Right ventricle myocardium superior (tissue), 1 donor: ENCODE measurements around the gene KDELR1. TPM values are rescaled to one million over a fixed set of nuclear protein-coding genes. Genes with fewer than 3 reads are reported as not detected.
"Not testable (repeated sequence)": the region's sequence is repeated elsewhere in the genome, so short reads cannot be mapped to it uniquely, and the experiment has no call there.

Experiments
- ATAC-seq: fragments of 200-7000 bp; cut with Tn5 transposase; one replicate; pipeline ENCODE4 v1.9.1; 2020; ENCODE audit warnings: mild to moderate bottlenecking; ENCODE audit not compliant: poor library complexity
- DNase-seq: peaks from one replicate; pipeline ENCODE4 v3.0.0-alpha.2; 2020
- intact Hi-C: fragments of 100-400 bp; cut with DNase I; formaldehyde crosslinking; loops from one replicate; pipeline ENCODE4 v1.11.2; 2022
- total RNA-seq: library from RNA; stranded (reverse); fragmentation: NEBNext Ultra II Directional; extraction: Animal tissue kit (Norgen Biotek cat#: 25700); gene quantifications from one replicate; pipeline ENCODE4 v1.2.1, GENCODE V29; 2021
- donor health status: DM: no; HTN: yes; CAD: no; lungs with severe emphysema.

Gene KDELR1
- total RNA-seq, 1 donor from 2014 or later, result 69.5 TPM

DNA sequence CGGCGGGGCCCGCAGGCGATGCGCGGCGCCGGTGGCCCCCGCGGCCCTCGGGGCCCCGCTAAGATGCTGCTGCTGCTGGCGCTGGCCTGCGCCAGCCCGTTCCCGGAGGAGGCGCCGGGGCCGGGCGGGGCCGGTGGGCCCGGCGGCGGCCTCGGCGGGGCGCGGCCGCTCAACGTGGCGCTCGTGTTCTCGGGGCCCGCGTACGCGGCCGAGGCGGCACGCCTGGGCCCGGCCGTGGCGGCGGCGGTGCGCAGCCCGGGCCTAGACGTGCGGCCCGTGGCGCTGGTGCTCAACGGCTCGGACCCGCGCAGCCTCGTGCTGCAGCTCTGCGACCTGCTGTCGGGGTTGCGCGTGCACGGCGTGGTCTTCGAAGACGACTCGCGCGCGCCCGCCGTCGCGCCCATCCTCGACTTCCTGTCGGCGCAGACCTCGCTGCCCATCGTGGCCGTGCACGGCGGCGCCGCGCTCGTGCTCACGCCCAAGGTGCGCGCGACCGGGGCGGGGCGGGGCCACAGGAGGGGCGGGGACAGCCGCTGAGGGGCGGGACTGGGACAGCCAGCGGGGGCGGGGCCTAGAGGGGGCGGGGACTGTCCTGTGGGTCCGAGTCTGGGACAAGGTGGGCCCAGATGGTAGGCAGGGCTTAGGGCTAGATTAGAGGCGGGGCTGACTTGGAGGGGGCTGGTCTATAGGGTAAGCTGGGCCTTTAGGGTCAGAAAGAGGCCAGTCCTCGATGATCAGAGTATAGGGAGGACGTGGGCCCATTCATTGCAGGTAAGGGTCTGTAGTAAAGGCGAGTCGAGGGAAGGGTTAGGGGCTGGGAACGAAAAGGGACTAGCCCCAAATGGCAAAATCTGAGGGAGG lies 7.3 kb upstream of the KDELR1 start:
- DNase-seq, result peak; percentile 86
- intact Hi-C loops, result no loop called here
- ATAC-seq, result peak; percentile 73

DNA sequence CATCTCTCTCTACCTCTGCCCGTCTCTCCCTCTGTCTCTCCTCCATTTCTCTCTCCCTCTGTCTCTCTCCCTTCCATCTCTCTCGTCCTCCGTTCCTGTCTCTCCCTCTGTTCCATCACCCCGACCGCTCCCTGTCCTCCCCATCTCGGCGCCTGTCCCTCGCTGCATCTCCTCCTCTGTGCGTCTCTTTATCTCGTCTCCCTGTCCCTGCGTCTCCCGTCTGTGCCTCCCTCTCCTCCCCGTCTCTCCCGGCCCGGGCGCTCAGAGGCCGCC lies 6.7 kb upstream of the KDELR1 start:
- intact Hi-C loops, result no loop called here
- no peak for DNase-seq
- no peak for ATAC-seq

DNA sequence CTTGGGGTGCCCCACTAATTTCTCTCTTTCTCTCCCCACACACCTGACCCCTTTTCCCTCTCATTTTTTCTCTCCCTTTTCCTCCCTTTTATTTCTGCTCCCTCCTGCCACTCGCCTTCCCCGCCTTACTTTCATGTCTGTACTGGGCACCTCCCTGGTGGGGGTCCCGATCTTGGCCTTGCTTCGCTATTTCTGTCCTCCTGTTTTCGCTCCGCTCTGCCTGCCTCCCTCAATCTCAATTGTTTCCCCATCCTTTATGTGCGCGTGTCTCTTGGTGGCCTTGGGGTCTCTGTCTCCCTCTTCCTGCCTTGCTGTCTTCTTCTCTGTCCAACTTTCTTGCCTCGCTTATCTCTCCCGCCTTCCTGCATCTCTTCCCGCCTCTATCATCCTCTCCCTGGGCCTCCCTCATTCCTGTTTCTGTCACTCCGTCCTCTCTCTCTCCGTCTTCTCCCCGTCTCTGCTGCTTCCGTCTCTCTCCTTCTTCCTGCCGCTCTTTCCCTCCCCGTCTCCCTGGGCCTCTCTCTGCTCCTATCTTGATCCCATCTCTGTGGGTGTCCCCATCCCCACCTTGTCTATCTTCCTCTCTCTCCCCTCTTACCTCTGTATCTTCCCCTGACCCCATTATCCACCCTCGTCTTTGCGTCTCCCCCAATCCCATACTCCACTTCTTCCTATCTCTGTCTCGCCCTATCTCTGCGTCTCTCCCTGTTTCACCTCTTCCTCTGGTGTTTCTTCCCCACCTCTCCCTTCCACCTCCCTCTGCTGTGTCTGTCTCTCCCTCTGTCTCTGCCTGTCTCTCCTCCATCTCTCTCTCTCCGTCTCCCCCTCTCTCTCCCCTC lies 6.1 kb upstream of the KDELR1 start:
- intact Hi-C loops, result no loop called here
- no peak for DNase-seq
- no peak for ATAC-seq

DNA sequence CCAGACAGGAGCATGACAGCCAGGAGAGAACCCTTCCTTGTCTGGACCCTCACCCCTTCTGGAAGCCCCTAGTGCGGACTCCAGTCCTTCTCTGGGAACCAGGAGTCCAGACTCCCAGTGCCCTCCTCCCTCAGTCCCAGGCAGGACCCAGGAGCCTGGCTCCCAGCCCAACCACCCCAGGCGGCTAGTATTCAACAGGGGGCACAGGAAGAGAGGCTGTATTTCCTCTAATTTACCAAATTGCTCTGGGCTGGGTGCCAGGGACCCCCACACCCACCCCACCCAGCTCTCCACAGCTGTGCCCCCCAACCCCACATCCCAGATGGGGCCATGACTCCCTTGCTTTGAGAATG lies 5.4 kb upstream of the KDELR1 start:
- DNase-seq (no peak), ATAC-seq (no peak)
- intact Hi-C loops, result no loop called here

DNA sequence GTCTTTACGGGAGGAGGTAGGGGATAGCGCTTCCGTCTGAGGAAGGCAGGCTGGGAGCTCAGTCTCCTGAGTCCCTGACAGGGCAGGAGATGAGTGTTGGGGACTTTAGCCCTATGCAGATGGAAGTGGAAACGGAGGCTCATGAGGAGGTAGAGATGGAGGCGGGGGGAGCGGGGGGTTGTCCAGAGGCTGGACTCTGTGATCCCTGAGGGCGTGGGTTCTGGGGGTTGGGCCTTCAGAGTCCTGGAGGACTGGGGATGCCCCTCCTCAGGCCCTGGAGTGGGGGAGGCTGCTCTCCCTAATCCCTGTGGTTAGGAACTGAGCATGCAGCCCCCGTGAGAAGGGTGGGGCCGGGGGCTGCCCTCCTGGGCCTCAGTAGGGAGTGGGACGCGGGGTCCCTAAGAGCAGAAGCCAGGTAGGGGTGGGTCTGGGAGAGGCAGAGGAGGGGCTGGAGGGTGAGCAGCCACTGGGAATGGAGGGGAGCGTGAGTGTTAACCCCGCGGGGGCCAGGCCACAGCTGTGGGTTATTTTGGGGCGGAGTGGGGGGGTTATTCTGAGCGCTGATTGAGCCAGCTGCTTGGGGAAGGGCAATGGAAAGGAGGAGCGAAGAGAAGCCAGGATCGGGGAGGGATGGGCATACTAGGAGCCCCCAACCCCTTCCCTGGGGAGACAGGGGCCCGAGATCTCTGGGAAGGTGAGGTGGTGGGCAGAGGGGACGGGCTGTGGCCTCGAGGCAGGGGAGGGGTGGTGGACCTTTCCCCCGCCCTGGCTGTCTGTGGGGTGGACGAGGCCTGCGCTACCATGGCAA lies 4.9 kb upstream of the KDELR1 start:
- intact Hi-C loops, result no loop called here
- ATAC-seq, result no peak
- no peak for DNase-seq

DNA sequence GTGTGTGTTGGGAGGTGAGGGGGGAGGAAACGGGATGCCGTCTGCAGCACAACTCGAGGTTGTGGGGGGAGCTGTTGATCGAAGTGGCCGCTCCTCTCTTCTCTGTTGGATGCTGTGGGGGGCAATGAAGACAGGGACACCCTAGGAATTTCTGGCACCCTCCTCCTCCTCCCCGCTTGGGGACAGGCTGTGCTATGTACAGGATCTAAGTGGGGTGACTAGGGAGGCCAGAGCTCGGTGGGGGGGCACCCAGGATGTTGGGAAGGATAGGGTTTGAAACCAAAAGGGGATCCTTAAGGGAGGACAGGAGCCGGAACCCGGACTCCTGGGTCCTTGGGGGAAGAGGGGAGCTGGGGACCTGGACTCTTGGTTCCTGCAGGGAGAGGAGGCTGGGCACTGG lies 4.1 kb upstream of the KDELR1 start:
- ATAC-seq (no peak), DNase-seq (no peak)
- intact Hi-C loops, result no loop called here

DNA sequence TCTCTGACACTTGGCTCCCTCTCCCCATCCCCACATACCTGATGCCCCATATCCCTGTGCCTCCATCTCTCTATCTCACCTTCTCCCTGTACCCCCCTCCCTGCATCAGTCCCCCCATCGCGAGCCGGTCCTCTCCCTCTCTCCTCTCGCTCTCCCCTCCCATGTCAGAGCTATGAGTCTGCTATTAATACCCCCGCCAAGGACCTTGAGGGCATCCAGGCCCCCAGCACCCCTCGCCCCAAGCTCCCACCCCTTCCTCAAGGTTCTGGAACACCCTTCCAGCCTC lies 3.8 kb upstream of the KDELR1 start:
- DNase-seq (no peak), ATAC-seq (no peak)
- intact Hi-C loops, result no loop called here

DNA sequence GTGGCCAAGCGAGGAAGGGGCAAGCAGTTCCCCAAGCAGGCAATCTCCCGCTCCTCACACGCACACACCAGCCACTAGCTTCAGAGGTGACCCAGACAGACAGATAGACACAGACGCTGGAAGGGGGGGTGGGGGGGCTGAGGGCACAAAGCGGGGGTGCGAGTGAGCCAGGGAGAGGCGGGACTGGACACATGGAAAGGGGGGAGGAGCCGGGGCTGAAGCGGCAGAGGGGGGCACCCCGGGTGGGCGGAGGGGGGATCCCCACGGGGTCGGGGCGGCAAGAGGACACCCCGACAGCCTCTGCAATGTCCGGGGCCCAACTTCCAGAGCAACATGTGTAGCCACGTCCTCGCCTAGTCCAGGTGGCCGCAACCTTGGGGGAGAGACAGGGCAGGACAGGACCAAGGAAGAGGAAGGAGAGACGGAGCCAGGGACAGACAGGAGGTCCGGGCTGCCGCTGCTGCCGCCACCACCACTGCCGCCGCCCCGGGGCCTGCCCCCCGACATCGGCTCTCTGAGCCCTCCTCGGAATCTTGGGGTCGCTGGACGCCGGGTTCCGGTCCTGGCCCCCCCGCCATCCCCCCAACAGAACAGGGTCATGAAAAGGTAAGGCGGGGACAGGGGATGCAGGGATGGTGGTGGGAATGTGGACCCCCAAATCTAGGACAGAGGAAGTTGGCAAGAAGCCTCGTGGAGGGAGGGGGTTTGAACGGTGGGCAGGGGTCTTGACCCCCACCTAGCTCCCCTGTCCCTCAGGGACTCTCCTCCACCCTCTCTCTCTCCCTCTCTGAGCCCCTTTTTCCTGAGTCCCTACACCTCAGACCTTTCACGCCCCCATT lies 3.2 kb upstream of the KDELR1 start:
- no peak for ATAC-seq
- DNase-seq, result no peak
- intact Hi-C loops, result loop anchor here (5.0 kb wide), 1 partner anchor 77 kb away; no protein-coding TSS in a partner anchor

DNA sequence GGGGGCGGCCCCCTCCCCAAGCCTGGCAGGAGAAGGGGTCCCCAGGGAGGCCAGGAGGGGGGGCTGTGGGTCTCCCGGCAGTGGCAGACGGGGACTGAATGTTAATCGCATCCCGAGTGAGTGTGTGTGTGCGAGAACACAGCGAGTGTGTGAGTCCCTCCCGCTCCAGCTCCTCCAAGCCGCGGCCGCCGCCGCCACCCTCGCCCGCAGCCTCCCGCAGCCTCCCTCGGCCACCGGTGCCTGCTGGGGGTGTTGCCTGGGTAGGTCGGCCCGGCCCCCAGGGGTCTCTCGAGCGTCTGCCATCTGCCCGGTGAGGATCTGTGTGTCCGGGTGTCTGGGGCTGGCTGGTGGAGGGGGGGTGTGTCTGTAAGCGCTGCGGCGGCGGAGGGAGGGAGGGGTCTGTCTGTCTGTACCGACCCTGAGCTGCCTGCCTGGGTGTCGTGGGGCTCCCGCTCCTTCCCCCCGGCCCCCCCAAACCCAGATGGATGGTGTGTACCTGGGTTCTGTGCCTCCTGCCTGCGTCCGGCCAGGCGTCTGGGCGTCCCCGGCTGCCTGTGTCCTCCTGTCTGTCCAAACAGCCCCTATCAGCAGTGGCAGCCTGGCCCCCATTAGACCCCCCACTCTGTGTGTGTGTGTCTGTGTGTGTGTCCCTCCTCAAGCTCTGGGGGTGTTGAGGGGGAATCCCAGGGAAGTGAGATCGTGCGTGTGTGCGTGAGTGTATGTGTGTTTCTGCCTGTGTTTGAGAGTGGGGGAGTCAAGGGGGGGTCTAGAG lies 2.4 kb upstream of the KDELR1 start, which contains the start of gene GRIN2D:
TSS of gene GRIN2D (plus strand) at position 110 of the 772 bp plus-strand sequence. CDS start 4,725 bp downstream, outside the sequence.
- ATAC-seq (no peak), DNase-seq (peak; percentile 47)
- intact Hi-C loops, result loop anchor here (5.0 kb wide), 1 partner anchor 76 kb away; no protein-coding TSS in a partner anchor

DNA sequence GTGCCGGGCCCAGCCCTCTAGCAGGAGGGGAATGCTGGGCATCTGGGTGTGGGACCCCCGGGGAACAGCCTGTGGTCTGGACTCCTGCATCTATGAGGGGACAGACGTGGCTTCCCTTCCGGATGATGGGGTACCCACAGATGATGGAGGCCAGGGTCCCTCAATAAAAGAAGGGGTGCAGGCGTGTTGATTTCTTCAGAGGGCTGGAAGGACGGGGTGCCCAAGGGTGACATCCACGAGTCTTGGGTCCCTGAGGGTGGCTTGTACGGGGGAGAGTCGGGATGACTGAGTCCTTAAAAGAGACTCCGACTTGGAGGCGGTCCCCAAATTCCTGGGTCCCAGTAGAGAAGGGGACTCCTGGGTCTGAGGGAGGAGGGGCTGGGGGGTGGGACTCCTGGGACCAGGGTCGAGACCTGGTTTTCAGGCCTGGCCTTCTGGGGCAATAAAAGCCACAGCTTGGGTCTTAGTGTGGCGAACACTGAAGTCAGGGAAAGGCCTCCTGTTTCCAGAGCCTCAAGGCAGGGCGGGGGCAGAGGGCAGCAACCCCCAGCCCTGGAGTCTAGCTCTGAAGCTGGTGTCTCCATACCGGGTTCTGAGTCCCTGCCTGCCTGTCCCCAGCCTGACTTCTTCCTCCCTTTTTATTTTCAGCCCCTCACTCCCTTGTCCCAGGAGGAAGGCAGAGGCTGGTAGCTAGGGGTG lies 1.7 kb upstream of the KDELR1 start:
- intact Hi-C loops, result loop anchor here (5.0 kb wide), 1 partner anchor 76 kb away; no protein-coding TSS in a partner anchor
- ATAC-seq, result no peak
- DNase-seq, result no peak

DNA sequence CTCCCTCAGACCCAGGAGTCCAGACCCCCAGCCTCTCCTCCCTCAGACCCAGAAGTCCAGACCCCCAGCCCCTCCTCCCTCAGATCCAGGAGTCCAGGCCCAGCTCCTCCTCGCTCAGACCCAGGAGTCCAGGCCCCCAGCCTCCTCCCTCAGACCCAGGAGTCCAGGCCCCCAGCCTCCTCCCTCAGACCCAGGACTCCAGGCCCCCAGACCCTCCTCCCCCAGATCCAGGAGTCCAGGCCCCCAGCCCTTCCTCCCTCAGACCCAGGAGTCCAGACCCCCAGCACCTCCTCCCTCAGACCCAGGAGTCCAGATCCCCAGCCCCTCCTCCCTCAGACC lies 624 bp upstream of the KDELR1 start:
- not testable (repeated sequence) for ATAC-seq, DNase-seq
- intact Hi-C loops, result loop anchor here (5.0 kb wide), 1 partner anchor 75 kb away; no protein-coding TSS in a partner anchor

DNA sequence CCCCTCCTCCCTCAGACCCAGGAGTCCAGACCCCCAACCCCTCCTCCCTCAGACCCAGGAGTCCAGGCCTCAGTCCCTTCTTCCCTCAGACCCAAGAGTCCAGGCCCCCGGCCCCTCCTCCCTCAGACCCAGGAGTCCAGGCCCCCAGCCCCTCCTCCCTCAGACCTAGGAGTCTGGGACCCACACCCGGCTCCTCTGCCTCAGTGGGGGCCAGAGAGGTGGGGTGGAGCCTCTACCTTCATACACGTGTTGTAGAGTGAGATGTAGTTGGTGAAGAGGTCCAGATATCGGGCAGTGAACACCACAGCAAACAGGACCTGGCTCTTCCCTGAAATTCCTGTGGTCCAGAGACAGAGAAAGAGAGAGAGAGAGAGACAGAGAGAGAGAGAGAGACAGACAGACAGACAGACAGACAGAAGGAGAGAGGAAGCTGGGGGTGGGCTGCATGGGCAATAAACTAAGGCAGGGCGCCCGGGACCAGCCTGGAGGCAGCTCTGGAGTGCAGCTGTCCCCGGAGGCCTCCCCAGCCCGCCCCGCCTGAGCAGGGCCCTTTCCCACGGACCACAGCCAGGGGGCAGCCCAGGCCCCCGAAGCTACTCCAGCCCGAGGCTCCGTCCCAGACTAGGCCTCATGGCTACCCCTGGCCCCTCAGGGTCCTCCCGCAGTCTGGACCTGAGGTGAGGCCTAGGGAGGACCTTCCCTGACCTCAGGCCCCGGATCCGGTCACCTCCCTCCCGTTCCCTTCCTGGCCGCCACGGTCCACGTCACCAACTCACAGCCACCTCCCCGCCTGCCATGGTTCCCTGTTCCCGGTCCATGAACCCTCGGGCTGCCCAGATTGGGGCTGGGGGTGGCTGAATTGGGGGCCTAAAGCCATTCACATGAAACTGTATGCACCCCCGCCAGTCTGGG lies 907 bp downstream of the KDELR1 start:
- intact Hi-C loops, result loop anchor here (5.0 kb wide), 1 partner anchor 73 kb away; no protein-coding TSS in a partner anchor
- peak; percentile 84 for ATAC-seq

DNA sequence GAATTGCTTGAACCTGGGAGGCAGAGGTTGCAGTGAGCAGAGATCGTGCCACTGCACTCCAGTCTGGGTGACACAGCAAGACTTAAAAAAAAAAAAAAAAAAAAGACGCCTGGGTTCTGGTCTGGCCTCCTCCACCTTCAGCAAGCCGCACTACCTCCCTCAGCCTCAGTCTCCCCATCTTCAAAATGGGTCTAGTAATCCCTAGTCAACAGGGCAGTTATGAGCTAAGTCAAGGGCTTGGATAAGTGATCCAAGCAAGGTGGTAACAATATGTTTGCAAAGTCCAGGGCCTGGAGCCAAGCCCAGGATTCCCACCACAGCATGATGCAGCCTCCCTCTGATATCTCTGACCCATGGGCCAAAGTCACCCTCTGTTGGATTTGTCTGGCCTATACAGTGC lies 4.4 kb downstream of the KDELR1 start:
- ATAC-seq, result no peak
- intact Hi-C loops, result no loop called here
- DNase-seq, result no peak

More for the DNA sequence above, 907 bp downstream of the KDELR1 start:
- peak; percentile 80 for DNase-seq

DNA sequence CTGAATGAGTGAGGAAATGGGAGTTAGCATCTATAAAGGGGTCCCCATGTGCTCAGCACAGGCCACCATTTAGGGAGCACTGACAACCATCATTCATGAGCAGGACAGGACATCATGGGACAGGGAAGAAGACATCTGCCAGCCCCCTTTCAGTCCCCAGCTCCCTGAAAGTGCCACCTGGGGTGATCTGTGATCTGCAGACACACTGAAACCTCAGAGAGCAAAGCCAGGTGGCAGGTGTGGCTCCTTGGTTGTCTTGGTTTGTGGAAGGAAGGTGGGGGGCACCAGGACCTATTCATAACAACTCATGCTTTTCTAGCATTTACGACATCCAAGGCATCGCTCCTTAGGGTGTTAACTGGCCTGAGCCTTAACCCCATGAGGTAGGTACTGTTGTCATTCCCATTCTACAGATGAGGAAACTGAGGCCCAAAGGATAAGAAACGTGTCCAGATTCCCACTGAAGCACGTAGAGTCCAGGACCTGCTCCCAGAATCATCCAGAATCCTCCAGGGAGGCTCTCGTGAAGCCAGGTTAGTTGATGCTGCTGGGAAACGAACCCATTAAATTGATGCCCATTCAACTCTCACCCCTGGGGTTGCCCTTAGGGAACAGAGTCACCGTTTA lies 5.8 kb downstream of the KDELR1 start:
- DNase-seq (no peak), ATAC-seq (no peak)
- intact Hi-C loops, result no loop called here

DNA sequence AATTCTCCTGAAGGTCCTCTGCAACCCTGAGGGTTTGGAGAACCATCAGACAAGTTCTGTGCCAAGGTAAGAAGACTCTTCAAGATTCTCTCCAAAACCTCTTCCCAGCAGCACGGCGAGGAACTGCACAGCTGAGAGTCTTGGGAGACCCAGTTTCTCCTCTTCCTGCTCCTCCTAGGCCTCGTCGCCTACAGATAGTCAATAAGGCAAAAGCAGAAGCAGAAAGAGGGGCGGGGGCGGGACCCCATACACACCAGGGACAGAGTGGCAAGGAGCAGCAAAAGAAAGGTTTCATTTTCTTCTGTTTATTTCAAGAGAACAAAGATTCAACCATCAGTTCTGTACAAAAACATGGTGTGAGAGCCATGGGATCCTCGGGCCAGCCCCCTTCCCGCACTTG lies 9.1 kb downstream of the KDELR1 start:
- ATAC-seq (no peak), DNase-seq (no peak)
- intact Hi-C loops, result no loop called here
